HL-60/S4 treated with retinoic acid at 250 ng/mL for 4 days and 3 days (cell line): ENCODE results near the gene DNAJC5.

ENCODE experiments used
- in situ Hi-C: fragments of 300-500 bp; cut with MboI; formaldehyde crosslinking; loops from 2 replicates; pipeline ENCODE4 v1.7.0; 2022; ENCODE audit warnings: low sequenced_read_pairs

Gene DNAJC5

GRCh38 chr20:63939061-63939935 lies 44.4 kb downstream of the DNAJC5 start:
- in situ Hi-C loops = no loop called here

GRCh38 chr20:63940071-63940471 lies 45.1 kb downstream of the DNAJC5 start:
- in situ Hi-C loops = no loop called here

GRCh38 chr20:63940472-63941266 lies 45.7 kb downstream of the DNAJC5 start:
- in situ Hi-C loops = no loop called here

GRCh38 chr20:63941282-63942081 lies 46.6 kb downstream of the DNAJC5 start:
- in situ Hi-C loops = no loop called here

GRCh38 chr20:63942250-63942951 lies 47.5 kb downstream of the DNAJC5 start:
- in situ Hi-C loops = no loop called here

GRCh38 chr20:63942969-63943807 lies 48.3 kb downstream of the DNAJC5 start:
- in situ Hi-C loops = no loop called here

GRCh38 chr20:63943808-63944077 lies 48.8 kb downstream of the DNAJC5 start:
- in situ Hi-C loops = no loop called here

- in situ Hi-C loops = no loop called here
Measured at GRCh38 chr20:63944078-63944941, 49.4 kb downstream of the DNAJC5 start.

- in situ Hi-C loops = no loop called here
Measured at GRCh38 chr20:63945031-63945658, 50.2 kb downstream of the DNAJC5 start.

GRCh38 chr20:63945921-63946920 lies 51.3 kb downstream of the DNAJC5 start:
- in situ Hi-C loops = no loop called here

GRCh38 chr20:63946986-63947637 lies 52.2 kb downstream of the DNAJC5 start:
- in situ Hi-C loops = no loop called here

GRCh38 chr20:63947638-63948456 lies 52.9 kb downstream of the DNAJC5 start:
- in situ Hi-C loops = no loop called here

GRCh38 chr20:63950701-63951397 lies 55.9 kb downstream of the DNAJC5 start:
- in situ Hi-C loops = no loop called here

GRCh38 chr20:63951398-63952209 lies 56.7 kb downstream of the DNAJC5 start:
- in situ Hi-C loops = no loop called here

- in situ Hi-C loops = no loop called here
Measured at GRCh38 chr20:63952210-63952535, 57.2 kb downstream of the DNAJC5 start.
